HG03139 (cell line): ENCODE data around the gene KDM1A.

ENCODE experiments used
- ATAC-seq: cut with Tn5 transposase; IDR thresholded peaks from one replicate; pipeline ENCODE4 v1.9.1; 2021; ENCODE audit not compliant: unreplicated experiment

The KDM1A gene

GRCh38 chr1:23129846-23130245, 110.6 kb downstream of the KDM1A start:
- ATAC-seq = no peak

- ATAC-seq = no peak
Measured at GRCh38 chr1:23132033-23132432, 112.8 kb downstream of the KDM1A start.
